LNCaP clone FGC (cell line): ENCODE data around the gene CCDC12.

ENCODE experiments used
- DNase-seq: peaks from one replicate; pipeline ENCODE4 v3.0.0-alpha.2; 2011; ENCODE audit warnings: low read depth
- H3K4me3 ChIP-seq: 2 replicates; pipeline ENCODE4 v1.5.1; 2011; ENCODE audit warnings: mild to moderate bottlenecking, low read depth, low read length, control low read depth
- TF ChIP-seq, protein P1 (sequence below): IDR thresholded peaks from 2 replicates; pipeline ENCODE4 v1.5.1; 2012; ENCODE audit warnings: mild to moderate bottlenecking; ENCODE audit not compliant: control insufficient read depth, insufficient read depth; ENCODE audit errors: extremely low read depth

Gene CCDC12

DNA sequence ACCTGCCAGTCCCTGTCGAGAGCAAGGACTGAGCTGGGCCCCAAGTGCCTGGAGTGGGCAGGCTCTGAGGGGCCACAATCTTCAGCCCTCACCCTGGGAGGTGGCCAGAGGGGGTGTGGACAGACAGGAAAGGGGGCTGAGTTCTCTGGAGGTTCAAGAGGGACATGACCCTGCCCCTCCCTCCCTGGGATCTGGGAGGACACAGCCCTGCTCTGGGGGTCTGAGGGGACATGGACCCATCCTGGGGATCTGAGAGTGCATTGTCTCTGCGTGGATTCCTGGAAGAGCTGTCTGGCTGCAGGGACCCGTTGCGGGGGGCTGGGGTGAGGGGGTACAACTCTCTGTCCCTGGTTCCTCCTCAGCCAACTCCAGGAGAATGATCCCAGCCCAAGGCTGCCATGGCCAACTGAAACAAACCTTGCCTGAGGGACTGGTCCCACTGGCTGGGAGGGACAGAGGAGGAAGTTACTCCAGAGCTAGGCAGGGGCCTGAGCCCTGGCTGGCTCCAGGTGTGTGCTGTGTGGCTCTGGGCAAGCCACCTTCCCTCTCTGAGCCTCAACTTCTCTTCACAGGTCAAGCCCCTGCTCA lies 70.0 kb downstream of the CCDC12 start:
- no peak overlapping the region for H3K4me3 ChIP-seq
- no peak for DNase-seq
- TF ChIP-seq, protein P1, sequence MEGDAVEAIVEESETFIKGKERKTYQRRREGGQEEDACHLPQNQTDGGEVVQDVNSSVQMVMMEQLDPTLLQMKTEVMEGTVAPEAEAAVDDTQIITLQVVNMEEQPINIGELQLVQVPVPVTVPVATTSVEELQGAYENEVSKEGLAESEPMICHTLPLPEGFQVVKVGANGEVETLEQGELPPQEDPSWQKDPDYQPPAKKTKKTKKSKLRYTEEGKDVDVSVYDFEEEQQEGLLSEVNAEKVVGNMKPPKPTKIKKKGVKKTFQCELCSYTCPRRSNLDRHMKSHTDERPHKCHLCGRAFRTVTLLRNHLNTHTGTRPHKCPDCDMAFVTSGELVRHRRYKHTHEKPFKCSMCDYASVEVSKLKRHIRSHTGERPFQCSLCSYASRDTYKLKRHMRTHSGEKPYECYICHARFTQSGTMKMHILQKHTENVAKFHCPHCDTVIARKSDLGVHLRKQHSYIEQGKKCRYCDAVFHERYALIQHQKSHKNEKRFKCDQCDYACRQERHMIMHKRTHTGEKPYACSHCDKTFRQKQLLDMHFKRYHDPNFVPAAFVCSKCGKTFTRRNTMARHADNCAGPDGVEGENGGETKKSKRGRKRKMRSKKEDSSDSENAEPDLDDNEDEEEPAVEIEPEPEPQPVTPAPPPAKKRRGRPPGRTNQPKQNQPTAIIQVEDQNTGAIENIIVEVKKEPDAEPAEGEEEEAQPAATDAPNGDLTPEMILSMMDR = no peak

DNA sequence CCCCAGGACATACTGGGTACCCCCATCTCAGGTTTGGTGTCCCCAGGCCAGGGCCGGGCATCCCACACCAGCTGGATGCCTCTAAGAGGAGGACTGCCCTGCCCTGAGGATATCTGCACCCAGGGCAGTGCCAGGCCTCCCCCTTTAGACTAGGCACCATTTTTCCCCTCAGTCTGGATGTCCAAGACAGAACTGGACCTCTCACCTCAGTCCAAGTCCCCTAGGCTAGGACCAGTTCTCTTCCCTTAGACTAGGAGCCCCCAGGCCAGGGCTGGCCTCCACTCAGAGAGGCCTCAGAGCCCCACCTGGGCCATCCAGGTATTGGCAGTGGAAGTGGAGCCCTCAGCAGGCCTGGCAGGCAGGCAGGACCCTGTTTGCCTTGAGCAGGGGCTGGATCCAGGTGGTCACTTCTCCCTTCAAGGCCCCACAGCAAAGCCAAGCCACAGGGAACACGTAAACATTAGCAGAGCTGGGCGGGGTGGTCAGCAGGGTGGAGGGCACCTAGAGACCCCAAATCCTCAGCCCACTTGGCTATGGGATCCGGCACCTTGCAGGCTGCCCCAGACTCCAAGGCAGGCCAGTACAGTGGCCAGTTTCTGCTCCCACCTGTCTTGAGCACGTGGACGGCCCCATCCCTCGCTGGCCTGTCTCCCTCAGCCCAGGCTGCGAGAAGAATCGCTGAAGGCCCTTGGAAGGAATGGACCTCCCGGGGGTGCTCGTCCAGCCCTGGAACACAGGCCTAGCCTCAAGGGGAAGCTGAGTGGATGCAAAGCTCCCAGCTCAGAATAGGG lies 70.7 kb downstream of the CCDC12 start:
- H3K4me3 ChIP-seq = no peak overlapping the region
- TF ChIP-seq, protein P1 = no peak

DNA sequence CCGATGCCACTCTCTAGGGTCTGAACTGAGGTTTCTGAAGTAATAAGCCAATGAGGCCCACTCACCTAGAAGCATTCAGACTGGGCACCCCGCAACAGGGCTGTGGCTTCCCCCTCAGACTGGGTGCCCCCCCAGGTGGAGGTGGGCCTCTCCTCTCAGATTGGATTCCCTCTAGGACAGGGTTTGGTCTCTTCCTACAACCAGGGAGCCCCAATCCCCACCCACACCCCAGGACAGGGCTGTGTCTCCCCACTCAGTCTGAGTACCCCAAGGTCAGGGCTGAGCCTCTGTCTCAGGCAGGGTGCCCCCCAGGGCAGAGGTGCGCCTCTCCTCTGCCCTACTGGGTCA lies 71.4 kb downstream of the CCDC12 start:
- H3K4me3 ChIP-seq = no peak overlapping the region
- DNase-seq = no peak
- TF ChIP-seq, protein P1 = no peak

More for the DNA sequence above, 70.7 kb downstream of the CCDC12 start:
- no peak for DNase-seq

DNA sequence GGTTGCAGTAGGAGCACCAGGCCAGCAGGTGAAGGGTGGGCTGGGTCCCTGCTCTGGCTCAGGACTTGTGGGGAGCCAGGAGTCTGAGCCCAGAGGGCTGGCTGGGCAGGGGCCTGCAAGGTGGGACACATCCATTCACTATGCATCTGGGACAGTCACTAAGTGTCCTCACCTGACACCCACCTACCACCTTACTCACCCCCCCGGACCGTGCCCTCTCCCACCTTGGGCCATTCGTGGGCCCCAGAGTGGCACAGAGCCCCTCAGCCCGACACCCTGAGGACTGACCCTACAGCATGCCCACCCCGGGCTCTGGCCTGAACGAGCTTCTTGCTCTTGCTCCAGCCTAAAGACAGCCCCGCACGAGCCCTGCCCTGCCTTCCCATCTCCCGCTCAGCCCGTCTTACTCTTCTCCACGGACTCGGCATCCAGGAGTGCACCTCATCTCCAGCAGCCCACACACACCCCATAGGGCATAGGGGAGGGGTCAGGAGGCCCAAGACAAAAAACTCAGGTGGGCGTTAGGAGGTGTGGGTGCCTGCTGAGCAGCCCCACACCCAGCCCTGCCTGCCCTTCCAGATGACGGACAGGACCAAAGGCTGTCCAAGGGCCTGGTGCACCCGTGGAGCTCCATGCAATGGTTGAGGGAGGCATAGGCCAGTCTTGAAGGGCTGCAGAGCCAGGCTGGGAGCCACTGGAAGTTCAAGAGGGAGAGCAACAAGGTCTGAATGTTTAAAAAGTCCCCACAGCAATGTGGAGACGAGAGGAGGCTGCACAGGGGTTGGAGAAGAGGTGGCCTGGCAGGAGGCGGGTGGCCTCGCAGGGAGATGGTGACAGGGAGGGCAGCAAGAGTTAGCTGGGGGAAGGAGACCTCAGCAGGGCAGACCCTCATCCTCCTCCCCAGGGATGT lies 72.0 kb downstream of the CCDC12 start:
- no peak overlapping the region for H3K4me3 ChIP-seq
- no peak for DNase-seq
- TF ChIP-seq, protein P1 = no peak

DNA sequence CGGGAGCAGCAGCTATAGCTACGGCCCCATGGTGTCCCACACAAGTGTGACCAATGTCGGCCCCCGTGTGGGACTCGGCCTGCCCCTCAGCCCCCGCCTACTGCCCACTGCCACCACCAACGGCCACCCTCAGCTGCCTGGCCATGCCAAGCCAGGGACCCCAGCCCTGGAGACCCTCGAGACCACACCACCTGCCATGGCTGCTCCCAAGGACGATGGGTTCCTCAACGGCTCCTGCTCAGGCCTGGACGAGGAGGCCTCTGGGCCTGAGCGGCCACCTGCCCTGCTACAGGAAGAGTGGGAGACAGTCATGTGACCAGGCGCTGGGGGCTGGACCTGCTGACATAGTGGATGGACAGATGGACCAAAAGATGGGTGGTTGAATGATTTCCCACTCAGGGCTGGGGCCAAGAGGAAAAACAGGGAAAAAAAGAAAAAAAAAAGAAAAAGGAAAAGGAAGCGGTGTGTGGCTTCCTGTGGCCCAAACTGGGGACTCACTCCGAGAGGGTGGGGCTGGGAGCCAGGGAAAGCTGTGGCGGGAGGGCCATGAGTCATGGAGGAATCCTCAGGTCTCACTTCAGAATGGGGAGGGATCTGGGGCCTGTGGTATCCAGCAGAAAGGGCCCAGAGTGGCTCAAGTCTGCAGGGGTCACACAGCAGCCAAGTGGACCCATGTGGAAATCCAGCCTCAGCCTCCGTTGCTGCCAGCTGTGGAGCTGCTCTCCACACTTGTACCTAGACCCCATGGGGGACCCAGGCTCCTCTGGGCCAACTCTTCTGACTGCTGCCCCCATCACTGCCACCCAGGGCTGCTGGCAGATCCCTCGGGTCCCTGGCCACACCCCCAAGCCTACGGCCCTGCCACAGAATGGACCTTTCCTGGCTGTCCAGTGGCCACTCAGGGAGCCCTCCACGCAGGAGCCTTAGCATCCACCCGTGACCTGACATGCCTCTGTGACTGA lies 72.9 kb downstream of the CCDC12 start:
- H3K4me3 ChIP-seq = no peak overlapping the region
- TF ChIP-seq, protein P1 = no peak
- DNase-seq = no peak

DNA sequence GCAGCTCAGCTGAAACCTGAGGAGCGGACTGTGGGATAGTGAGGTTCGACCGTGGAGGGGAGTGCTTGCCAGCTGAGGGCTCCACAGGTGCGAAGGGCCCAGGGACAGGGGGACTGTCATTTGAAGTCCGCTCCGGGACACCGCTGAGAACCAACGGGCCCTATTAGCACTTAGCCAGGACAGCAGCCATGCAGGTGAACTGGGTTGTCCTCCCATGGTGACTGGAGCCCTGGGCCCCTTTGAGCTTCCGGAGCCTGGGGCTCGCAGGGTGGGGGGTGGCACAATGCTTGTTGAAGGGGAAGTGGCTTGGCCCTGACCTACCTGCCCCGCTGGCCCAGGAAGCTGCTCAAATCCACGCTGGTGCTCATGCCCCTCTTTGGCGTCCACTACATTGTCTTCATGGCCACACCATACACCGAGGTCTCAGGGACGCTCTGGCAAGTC lies 74.3 kb downstream of the CCDC12 start:
- no peak overlapping the region for H3K4me3 ChIP-seq
- TF ChIP-seq, protein P1 = no peak
- DNase-seq = no peak
